H1 (cell line): ENCODE measurements around the gene TEDDM1. TPM values are rescaled to one million over a fixed set of nuclear protein-coding genes. Genes with fewer than 3 reads are reported as not detected.

Source experiments
- CEBPB ChIP-seq: IDR thresholded peaks from 2 replicates; pipeline ENCODE4 v1.6.1; 2012; ENCODE audit warnings: low read depth, low read length
- SAP30 ChIP-seq: fragments of 300-600 bp; sonication (generic); IDR thresholded peaks from 2 replicates; pipeline ENCODE4 v1.7.1; 2012; ENCODE audit warnings: low read length, moderate library complexity, mild to moderate bottlenecking, inconsistent platforms; ENCODE audit not compliant: insufficient read depth, insufficient replicate concordance
- TBP ChIP-seq: IDR thresholded peaks from 2 replicates; pipeline ENCODE4 v1.6.1; 2011; ENCODE audit warnings: low read depth, low read length, improper control_type of control experiment
- polyA plus RNA-seq, 7 experiments: library from polyadenylated mRNA; depleted of rRNA in 3 of 7; stranded (reverse) in 5 of 7; unstranded in 2 of 7; fragments of >200 nt in 5 of 7; fragments of 200-250 nt in 2 of 7; gene quantifications; 1 replicate in 5 of 7; 2 replicates in 1 of 7; 4 replicates in 1 of 7; pipeline versions ENCODE4 v1.2.1 to v1.2.3, GENCODE V29; 2011 to 2013; ENCODE audit warnings: missing spikeins in 2 of 7, mixed read lengths in 2 of 7
- total RNA-seq: library from RNA; stranded (reverse); fragmentation: NEBNext Ultra II Directional; extraction: Animal tissue kit (Norgen Biotek cat#: 25700); gene quantifications from 2 replicates; pipeline ENCODE4 v1.2.1, GENCODE V29; 2021
- TF ChIP-seq, protein P1 (sequence below): IDR thresholded peaks from 2 replicates; pipeline ENCODE4 v1.6.1; 2011; ENCODE audit warnings: low read depth, mild to moderate bottlenecking, low read length; ENCODE audit not compliant: insufficient read depth

Gene TEDDM1
- total and polyA plus RNA-seq, 2 of the 8 experiments (the other 6 are each of a cell fraction or from before 2014, with no cell fraction given), result not detected

DNA sequence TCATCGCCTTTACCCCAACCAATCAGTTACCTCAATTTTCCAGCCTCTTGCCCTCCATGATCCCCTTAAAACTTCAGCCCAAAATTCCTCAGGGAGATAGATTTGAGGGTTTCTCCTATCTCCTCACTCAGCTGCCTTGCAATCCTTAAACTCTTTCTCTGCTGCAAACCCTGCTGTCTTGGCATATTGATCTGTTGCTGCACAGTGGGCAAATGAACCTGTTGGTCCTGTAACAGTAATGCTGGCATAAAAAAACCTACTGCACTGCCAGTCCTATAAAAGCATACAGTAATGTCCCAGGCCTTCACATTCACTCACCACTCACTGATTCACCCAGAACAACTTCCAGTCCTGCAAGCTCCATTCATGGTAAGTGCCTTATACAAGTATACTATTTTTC, 5.1 kb upstream of the TEDDM1 start (continued):
- TF ChIP-seq SAP30 (no peak), TBP (no peak), CEBPB (no peak)
- TF ChIP-seq, protein P1, sequence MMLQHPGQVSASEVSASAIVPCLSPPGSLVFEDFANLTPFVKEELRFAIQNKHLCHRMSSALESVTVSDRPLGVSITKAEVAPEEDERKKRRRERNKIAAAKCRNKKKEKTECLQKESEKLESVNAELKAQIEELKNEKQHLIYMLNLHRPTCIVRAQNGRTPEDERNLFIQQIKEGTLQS, result no peak
